ENCODE results near the gene TRIM17. TPM values are rescaled to one million over a fixed set of nuclear protein-coding genes. Genes with fewer than 3 reads are reported as not detected.

TRIM17 gene, protein sequence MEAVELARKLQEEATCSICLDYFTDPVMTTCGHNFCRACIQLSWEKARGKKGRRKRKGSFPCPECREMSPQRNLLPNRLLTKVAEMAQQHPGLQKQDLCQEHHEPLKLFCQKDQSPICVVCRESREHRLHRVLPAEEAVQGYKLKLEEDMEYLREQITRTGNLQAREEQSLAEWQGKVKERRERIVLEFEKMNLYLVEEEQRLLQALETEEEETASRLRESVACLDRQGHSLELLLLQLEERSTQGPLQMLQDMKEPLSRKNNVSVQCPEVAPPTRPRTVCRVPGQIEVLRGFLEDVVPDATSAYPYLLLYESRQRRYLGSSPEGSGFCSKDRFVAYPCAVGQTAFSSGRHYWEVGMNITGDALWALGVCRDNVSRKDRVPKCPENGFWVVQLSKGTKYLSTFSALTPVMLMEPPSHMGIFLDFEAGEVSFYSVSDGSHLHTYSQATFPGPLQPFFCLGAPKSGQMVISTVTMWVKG
- total RNA-seq, result 0.07 TPM in 2 replicates

DNA sequence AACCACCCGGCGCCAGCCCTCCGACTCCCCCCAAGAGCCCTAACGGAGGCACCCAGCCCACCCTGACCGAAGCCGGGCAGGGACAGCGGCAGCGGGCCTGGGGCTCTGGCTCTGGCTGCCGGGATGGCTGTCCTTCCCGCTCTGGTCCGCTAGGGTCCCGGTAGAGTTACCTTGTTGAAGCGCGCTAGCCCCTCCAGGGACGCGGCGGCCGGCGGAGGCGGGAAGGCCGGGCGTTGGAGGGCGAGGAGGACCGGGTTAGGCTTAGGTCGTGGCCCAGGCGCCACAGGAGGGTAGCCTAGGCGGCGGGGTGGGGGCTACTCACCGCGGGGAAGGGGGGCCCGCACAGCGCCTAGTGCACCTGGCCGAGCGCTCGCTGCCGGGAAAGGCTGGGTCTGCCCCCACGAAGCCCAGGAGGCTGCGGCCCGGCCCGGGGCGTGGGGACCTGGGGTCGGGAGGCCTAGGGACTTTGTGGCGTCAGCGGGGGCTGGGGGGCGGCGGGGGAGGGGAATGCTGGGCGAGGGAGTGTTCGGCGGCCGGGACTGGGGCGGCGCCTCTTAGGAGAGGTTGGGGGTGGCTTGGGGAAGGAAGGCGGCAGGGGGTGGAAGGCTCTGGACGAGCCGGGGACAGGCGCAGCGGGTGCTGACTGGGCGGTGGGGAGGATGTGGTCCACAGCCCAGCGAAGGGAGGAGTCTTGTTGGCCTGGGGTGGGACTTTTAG lies at the start of gene TRIM17:
TSS of gene TRIM17 (minus strand) at position 645 of the 717 bp plus-strand sequence. CDS start 1,789 bp downstream, outside the sequence.

Other genes starting within 250 kb of the TRIM17 start
- 5.8 and 6.8 TPM in 2 replicates for gene OBSCN, start 208.8 kb downstream of the TRIM17 start, total RNA-seq
- gene TRIM11, start 10.0 kb downstream of the TRIM17 start, total RNA-seq, result 14.7 and 21.1 TPM in 2 replicates
- gene RNF187, start 70.5 kb upstream of the TRIM17 start, total RNA-seq, result 76.2 and 102 TPM in 2 replicates